IMR-90 (cell line): ENCODE measurements around the gene TAF4B. TPM values are rescaled to one million over a fixed set of nuclear protein-coding genes. Genes with fewer than 3 reads are reported as not detected.

Experiments
- ATAC-seq: fragments of 200-7000 bp; cut with Tn5 transposase; 2 replicates; pipeline ENCODE4 v1.9.1; 2020; ENCODE audit warnings: low read depth, mild to moderate bottlenecking, moderate library complexity
- BruUV-seq: library from RNA; stranded (reverse); fragments of 400-500 nt; replicated peaks from 2 replicates; lab custom pipeline; 2021; lab: Mats Ljungman, UMichigan
- CTCF ChIA-PET: fragments of 300-600 bp; formaldehyde crosslinking; extraction: SDS; loops from one replicate; lab custom pipeline; 2021; ENCODE audit warnings: antibody characterized with exemption; lab: Yijun Ruan, JAX
- POLR2A ChIA-PET: fragments of 300-600 bp; sonication (Branson Sonifier 250); formaldehyde crosslinking; loops from one replicate; lab custom pipeline; 2022; ENCODE audit warnings: antibody characterized with exemption; ENCODE audit not compliant: unreplicated experiment; lab: Charles Lee
- DNase-seq: peaks from one replicate; pipeline ENCODE4 v3.0.0; 2013
- H2AFZ ChIP-seq: replicated peaks from 2 replicates; pipeline ENCODE3; 2013; ENCODE audit warnings: low read length, mild to moderate bottlenecking; ENCODE audit not compliant: poor library complexity
- H2AK5ac ChIP-seq: 2 replicates; pipeline ENCODE4 v1.6.1; 2013; ENCODE audit warnings: low read depth, low read length, inconsistent platforms
- H2AK9ac ChIP-seq: replicated peaks from 2 replicates; pipeline ENCODE3; 2013; ENCODE audit warnings: mild to moderate bottlenecking, low read depth, low read length, moderate library complexity; ENCODE audit not compliant: poor library complexity
- H2BK120ac ChIP-seq: 2 replicates; pipeline ENCODE4 v1.6.1; 2013; ENCODE audit warnings: low read depth, low read length, inconsistent platforms
- H2BK15ac ChIP-seq: 3 replicates; pipeline ENCODE4 v1.6.1; 2013; ENCODE audit warnings: low read depth, low read length, inconsistent platforms
- H2BK20ac ChIP-seq: 2 replicates; pipeline ENCODE4 v1.6.1; 2013; ENCODE audit warnings: low read depth, mild to moderate bottlenecking, inconsistent platforms, low read length, moderate library complexity
- H2BK5ac ChIP-seq: 2 replicates; pipeline ENCODE4 v1.6.1; 2013; ENCODE audit warnings: mild to moderate bottlenecking, low read depth, low read length, inconsistent platforms; ENCODE audit not compliant: poor library complexity, severe bottlenecking
- H3K14ac ChIP-seq: replicated peaks from 2 replicates; pipeline ENCODE4 v1.6.1; 2013; ENCODE audit warnings: low read depth, low read length, inconsistent platforms
- H3K18ac ChIP-seq: 2 replicates; pipeline ENCODE4 v1.6.1; 2013; ENCODE audit warnings: low read depth, low read length, control low read depth
- H3K23ac ChIP-seq: 2 replicates; pipeline ENCODE4 v1.6.1; 2013; ENCODE audit warnings: low read depth, low read length, inconsistent platforms
- H3K27ac ChIP-seq: 2 replicates; pipeline ENCODE4 v1.5.1; 2013; ENCODE audit warnings: mild to moderate bottlenecking, control low read depth, low read length; ENCODE audit not compliant: insufficient read depth
- H3K27me3 ChIP-seq: 2 replicates; pipeline ENCODE4 v1.6.1; 2013; ENCODE audit warnings: low read length; ENCODE audit not compliant: control insufficient read depth, insufficient read depth
- H3K36me3 ChIP-seq: 2 replicates; pipeline ENCODE4 v1.6.1; 2013; ENCODE audit warnings: low read length, mixed read lengths; ENCODE audit not compliant: control insufficient read depth, insufficient read depth
- H3K4ac ChIP-seq: 2 replicates; pipeline ENCODE4 v1.6.1; 2013; ENCODE audit warnings: low read depth, low read length, inconsistent platforms
- H3K4me1 ChIP-seq: 2 replicates; pipeline ENCODE4 v1.6.1; 2013; ENCODE audit warnings: low read length, mixed read lengths; ENCODE audit not compliant: control insufficient read depth, insufficient read depth
- H3K4me2 ChIP-seq: 2 replicates; pipeline ENCODE4 v1.6.1; 2013; ENCODE audit warnings: low read depth, mild to moderate bottlenecking, control low read depth, low read length, moderate library complexity
- H3K4me3 ChIP-seq: 2 replicates; pipeline ENCODE4 v1.5.1; 2013; ENCODE audit warnings: low read depth, mild to moderate bottlenecking, control low read depth, low read length, moderate library complexity; ENCODE audit not compliant: insufficient read depth
- H3K56ac ChIP-seq: 2 replicates; pipeline ENCODE4 v1.6.1; 2013; ENCODE audit warnings: low read length, inconsistent platforms; ENCODE audit not compliant: insufficient read depth; ENCODE audit errors: extremely low read depth
- H3K79me1 ChIP-seq, 2 experiments: 2 replicates each; pipeline ENCODE4 v1.6.1; 2013; ENCODE audit warnings: low read length in 2 of 2, inconsistent platforms in 1 of 2, low read depth in 1 of 2
- H3K9ac ChIP-seq: 2 replicates; pipeline ENCODE4 v1.6.1; 2013; ENCODE audit warnings: low read depth, low read length, control low read depth
- H3K9me1 ChIP-seq: 2 replicates; pipeline ENCODE4 v1.6.1; 2013; ENCODE audit warnings: low read length, inconsistent platforms; ENCODE audit not compliant: insufficient read depth
- H3K9me3 ChIP-seq: 2 replicates; pipeline ENCODE4 v1.6.1; 2013; ENCODE audit warnings: low read length; ENCODE audit not compliant: control insufficient read depth, insufficient read depth
- H4K20me1 ChIP-seq: 2 replicates; pipeline ENCODE4 v1.6.1; 2013; ENCODE audit warnings: low read length, inconsistent platforms; ENCODE audit not compliant: insufficient read depth
- H4K5ac ChIP-seq: 2 replicates; pipeline ENCODE4 v1.6.1; 2013; ENCODE audit warnings: mild to moderate bottlenecking, low read depth, low read length, control low read depth
- H4K8ac ChIP-seq, 2 experiments: 2 replicates each; pipeline ENCODE4 v1.6.1; 2013; ENCODE audit warnings: low read depth in 2 of 2, low read length in 2 of 2, control low read depth in 1 of 2, inconsistent platforms in 1 of 2
- H4K91ac ChIP-seq: 2 replicates; pipeline ENCODE4 v1.6.1; 2013; ENCODE audit warnings: low read depth, low read length, inconsistent platforms; ENCODE audit not compliant: insufficient read depth
- CTCF ChIP-seq: conservative IDR thresholded peaks from 2 replicates; pipeline ENCODE4 v1.5.1; 2012; ENCODE audit warnings: mild to moderate bottlenecking, low read depth, low read length, improper control_type of control experiment
- RAD21 ChIP-seq: IDR thresholded peaks from 2 replicates; pipeline ENCODE4 v1.6.1; 2012; ENCODE audit warnings: low read length, improper control_type of control experiment
- SMC3 ChIP-seq: fragments of 150-350 bp; IDR thresholded peaks from 2 replicates; pipeline ENCODE4 v1.6.1; 2016; ENCODE audit warnings: low read depth, mild to moderate bottlenecking, antibody characterized with exemption, low read length, moderate library complexity
- USF2 ChIP-seq: fragments of 150-350 bp; IDR thresholded peaks from 2 replicates; pipeline ENCODE4 v1.6.1; 2017; ENCODE audit warnings: mild to moderate bottlenecking, antibody characterized with exemption, low read length, low read depth
- WGBS, 2 experiments: methylation state at CpG; one replicate each; pipeline versions ENCODE4 v1.1.5 to v1.1.7; 2013; ENCODE audit warnings: missing lambda C conversion rate in 2 of 2; ENCODE audit not compliant: insufficient read length in 1 of 2; ENCODE audit errors: extremely low coverage in 2 of 2; 5-methylcytosine and 5-hydroxymethylcytosine counted together
- dilution Hi-C: fragments of 300-500 bp; cut with HindIII; formaldehyde crosslinking; loops from one replicate; pipeline ENCODE4 v1.14.3; 2018; ENCODE audit warnings: low sequenced_read_pairs; ENCODE audit not compliant: unreplicated experiment
- in situ Hi-C: fragments of 300-500 bp; cut with MboI; formaldehyde crosslinking; loops from 3 replicates; pipeline ENCODE4 v1.14.3; 2019; ENCODE audit warnings: low sequenced_read_pairs, inconsistent platforms, mixed read lengths
- intact Hi-C: fragments of 100-400 bp; cut with micrococcal nuclease; formaldehyde crosslinking; loops from 2 replicates; pipeline ENCODE4 v1.10.0; 2022
- polyA plus RNA-seq, 3 experiments: library from polyadenylated mRNA; depleted of rRNA; stranded (reverse); fragments of >200 nt; gene quantifications; 2 replicates each; pipeline ENCODE4 v1.2.3, GENCODE V29; 2012; ENCODE audit warnings: low replicate concordance in 1 of 3
- total RNA-seq: library from RNA; depleted of rRNA; stranded (reverse); fragments of >200 nt; gene quantifications from 2 replicates; pipeline ENCODE4 v1.2.3, GENCODE V29; 2012

TAF4B gene
- total and polyA plus RNA-seq, 2 of the 4 experiments (the other 2 are of a cell fraction) = 0.38 to 1.1 TPM

DNA sequence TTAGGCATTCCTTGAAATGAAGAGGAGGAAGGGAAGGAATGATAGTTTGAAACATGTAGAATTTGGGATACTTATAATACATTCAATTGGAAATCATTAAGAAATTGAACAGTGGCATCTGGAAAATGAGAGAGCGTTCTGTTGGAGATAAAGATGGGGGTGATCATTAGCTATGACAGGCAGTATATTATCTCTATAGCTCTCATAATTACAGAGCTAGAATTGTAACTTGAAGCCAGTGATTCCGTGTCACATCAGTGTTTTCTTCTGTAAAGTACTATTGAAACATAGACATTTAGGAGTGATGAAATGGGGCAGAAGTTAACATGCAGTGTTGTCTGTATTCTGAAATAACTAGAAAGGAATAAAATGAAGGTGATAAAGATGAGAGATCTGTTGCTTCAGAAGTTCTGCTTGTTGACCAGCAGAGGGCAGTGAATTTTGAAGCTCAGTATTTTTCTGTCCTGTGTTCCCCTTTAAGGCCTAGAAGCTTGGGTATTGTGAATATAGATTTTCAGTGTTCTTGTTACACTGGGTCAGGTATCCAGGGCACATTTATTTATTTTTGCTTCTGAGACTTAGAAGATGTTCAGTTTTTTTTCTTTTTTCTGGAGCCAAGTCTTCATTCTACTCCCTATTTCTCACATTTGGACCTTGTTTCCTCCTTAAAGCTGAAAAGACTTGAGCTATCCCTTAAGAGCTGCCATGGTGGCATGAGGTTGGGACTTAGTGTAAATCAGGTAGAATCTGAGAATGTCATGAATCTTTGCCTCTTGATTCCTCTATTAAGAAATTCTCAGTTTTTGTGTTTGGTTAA lies 157.4 kb downstream of the TAF4B start:
- H2AFZ ChIP-seq = no peak overlapping the region
- in situ Hi-C loops = no loop called here
- H3K9ac ChIP-seq = no peak overlapping the region
- H3K79me1 ChIP-seq = no peaks in the 10 kb centered on the region
- no CpG with 5 or more reads among the region's 2 CpGs for WGBS, 2 experiments
- H3K36me3 ChIP-seq = no peaks in the 10 kb centered on the region
- no peaks in the 10 kb centered on the region for H4K20me1 ChIP-seq
- no peak overlapping the region for H3K4ac ChIP-seq
- H3K4me1 ChIP-seq = no peaks in the 10 kb centered on the region
- no peak overlapping the region for H3K56ac ChIP-seq
- TF ChIP-seq CTCF (peak; percentile 69), USF2 (no peak), SMC3 (peak; percentile 71), RAD21 (peak; percentile 67)
- no peak overlapping the region for H3K4me2 ChIP-seq
- no peak overlapping the region for H2AK5ac ChIP-seq
- DNase-seq (peak; percentile 67), ATAC-seq (peak; percentile 79)
- ChIA-PET POLR2A (no interaction called here), CTCF (interaction anchor here (0.6 to 2.1 kb wide), 21 partner anchors 9 to 1216 kb away, joined by 3 to 13 read pairs (median 4); partner anchors contain the start of gene KCTD1)
- H2BK120ac ChIP-seq = no peak overlapping the region
- no peak overlapping the region for H2AK9ac ChIP-seq
- no peak overlapping the region for H4K8ac ChIP-seq
- BruUV-seq = no TSS peak
- no peak overlapping the region for H3K18ac ChIP-seq
- H3K9me1 ChIP-seq = no peaks in the 10 kb centered on the region
- H3K14ac ChIP-seq = no peak overlapping the region
- H3K27me3 ChIP-seq = no peaks in the 10 kb centered on the region; the same call in 1 of the 2 replicates
- dilution Hi-C loops = no loop called here
- H2BK20ac ChIP-seq = no peak overlapping the region
- no peak overlapping the region for H3K27ac ChIP-seq
- H4K91ac ChIP-seq = no peak overlapping the region
- no peak overlapping the region for H2BK15ac ChIP-seq
- no peak overlapping the region for H3K4me3 ChIP-seq
- intact Hi-C loops = loop anchor here (1.0 to 10.0 kb wide), 4 partner anchors 165 to 621 kb away; partner anchors contain the start of gene KCTD1
- no peak overlapping the region for H3K23ac ChIP-seq
- H4K5ac ChIP-seq = no peak overlapping the region
- H2BK5ac ChIP-seq = no peak overlapping the region
- no peaks in the 10 kb centered on the region for H3K9me3 ChIP-seq
